GM19452 (cell line): Measurements from ENCODE around the gene METTL16.

Experiments used
- ATAC-seq: cut with Tn5 transposase; IDR thresholded peaks from one replicate; pipeline ENCODE4 v1.9.1; 2021; ENCODE audit not compliant: unreplicated experiment

Gene METTL16

GRCh38 chr17:2397247-2398171, 114.2 kb downstream of the METTL16 start:
- no peak for ATAC-seq

DNA sequence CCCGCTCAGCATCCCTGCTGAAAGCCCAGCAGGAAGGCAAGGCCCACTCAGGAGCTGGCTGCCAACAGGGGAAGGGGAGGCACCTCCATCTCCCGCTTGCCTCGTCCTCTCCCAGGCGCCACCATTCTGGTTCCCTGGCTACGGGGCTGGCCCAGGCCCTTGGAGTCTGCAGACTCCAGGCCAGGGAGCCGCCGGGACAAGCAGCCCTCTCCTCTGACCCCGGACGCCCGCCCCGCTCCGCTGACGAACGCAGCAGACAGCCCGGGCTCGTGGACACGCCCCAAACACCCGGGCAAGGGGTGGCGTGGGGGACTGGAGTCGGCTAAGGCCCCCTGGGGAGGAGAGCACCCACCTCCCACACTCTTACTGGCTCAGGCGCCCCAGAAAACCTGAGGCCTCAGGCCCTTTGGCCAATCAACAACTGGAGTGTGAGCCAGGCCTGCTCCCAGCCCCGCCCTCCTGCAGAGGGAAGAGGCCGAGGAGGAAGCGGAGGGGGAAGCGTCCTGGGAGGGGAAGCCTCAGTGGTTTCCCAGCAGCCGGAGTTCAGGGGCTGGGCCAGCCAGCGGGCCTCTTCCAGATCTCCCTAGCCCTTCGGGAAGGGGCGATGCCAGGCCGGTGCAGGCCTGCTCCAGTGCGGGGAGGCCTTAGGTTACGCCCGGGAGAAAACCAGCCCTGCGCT, 115.0 kb downstream of the METTL16 start:
- no peak for ATAC-seq

DNA sequence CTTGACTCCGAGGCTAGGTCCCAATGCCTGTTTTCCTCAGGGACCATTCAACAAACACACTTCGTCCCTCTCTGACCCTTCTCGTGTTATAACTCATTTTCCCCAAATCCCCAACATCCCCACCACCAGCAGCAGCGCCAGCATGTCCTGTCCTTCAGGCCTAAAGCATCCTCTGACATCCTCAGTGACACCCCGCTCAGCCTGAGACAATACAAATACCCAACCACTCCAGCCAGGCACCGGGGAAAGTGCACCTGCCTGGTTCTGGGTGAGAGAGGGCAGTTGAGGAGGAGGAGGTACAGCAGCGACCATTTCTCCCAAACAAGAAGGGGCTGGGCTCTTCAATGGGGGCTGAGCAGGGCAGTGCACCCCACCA, 115.5 kb downstream of the METTL16 start:
- ATAC-seq = no peak

GRCh38 chr17:2395258-2396181, 116.2 kb downstream of the METTL16 start:
- no peak for ATAC-seq

- no peak for ATAC-seq
Measured at GRCh38 chr17:2394775-2395201, 116.9 kb downstream of the METTL16 start.

DNA sequence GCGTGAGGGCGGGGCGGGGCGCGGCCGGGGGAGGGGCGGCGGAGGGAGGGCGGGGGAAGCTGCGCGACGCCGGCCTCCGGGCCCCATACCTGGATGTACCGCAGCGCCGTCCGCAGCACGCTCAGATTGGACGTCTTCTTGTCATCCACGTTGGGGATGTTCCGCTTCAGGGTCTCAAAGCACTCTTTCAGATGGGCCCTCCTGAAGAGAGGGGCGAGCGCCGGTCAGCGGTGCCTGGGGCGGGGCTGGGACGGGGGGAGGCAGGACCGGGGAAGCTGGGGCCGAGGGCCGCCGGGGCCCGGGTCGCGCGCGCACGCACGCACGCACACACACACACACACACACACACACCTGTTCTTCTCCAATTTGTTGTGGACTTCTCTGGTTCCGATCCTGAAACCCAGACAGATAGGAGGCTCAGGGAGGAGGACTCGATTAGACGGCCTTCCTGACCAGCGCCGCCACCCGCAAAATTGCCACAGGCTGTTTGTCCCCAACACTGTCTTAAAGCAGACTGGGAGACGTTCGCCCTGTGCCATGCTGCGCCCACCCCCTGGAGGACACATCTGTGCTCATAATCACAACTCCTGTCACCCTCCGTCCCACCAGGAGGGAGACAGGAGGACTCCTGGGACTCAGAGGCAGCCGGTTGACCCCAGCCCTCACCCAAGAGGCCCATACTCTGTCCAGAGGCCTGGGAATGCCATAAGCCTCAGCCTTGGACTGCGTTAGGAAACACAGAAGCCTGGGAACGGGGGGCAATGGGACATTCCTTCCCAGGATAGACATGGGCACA, 117.5 kb downstream of the METTL16 start:
- ATAC-seq = no peak

- ATAC-seq = peak; percentile 40
Measured at GRCh38 chr17:2393174-2393953, 118.3 kb downstream of the METTL16 start.

- peak; percentile 62 for ATAC-seq
Measured at GRCh38 chr17:2392252-2393173, 119.2 kb downstream of the METTL16 start.

GRCh38 chr17:2391597-2392251, 120.0 kb downstream of the METTL16 start:
- ATAC-seq = no peak

- no peak for ATAC-seq
Measured at GRCh38 chr17:2390199-2390836, 121.4 kb downstream of the METTL16 start.

DNA sequence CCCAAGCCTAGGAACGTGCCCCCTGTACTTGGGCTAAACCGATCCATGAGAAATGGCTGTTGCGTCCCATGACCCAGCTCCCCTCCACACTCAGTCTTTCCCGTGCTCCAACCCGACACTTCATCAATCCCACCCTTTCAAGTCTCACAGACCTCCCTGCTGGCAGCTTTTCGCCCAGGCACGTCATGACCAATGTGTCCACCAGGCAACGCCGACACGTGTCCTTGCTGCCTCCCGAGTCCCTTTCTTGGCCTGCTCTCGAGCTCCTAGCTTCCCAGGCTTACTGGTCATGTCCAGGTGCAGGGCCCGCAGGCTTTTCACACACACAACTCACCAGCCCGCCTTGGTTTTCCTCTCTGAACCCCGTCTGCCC, 123.0 kb downstream of the METTL16 start:
- ATAC-seq = no peak

- no peak for ATAC-seq
Measured at GRCh38 chr17:2388020-2388682, 123.5 kb downstream of the METTL16 start.

DNA sequence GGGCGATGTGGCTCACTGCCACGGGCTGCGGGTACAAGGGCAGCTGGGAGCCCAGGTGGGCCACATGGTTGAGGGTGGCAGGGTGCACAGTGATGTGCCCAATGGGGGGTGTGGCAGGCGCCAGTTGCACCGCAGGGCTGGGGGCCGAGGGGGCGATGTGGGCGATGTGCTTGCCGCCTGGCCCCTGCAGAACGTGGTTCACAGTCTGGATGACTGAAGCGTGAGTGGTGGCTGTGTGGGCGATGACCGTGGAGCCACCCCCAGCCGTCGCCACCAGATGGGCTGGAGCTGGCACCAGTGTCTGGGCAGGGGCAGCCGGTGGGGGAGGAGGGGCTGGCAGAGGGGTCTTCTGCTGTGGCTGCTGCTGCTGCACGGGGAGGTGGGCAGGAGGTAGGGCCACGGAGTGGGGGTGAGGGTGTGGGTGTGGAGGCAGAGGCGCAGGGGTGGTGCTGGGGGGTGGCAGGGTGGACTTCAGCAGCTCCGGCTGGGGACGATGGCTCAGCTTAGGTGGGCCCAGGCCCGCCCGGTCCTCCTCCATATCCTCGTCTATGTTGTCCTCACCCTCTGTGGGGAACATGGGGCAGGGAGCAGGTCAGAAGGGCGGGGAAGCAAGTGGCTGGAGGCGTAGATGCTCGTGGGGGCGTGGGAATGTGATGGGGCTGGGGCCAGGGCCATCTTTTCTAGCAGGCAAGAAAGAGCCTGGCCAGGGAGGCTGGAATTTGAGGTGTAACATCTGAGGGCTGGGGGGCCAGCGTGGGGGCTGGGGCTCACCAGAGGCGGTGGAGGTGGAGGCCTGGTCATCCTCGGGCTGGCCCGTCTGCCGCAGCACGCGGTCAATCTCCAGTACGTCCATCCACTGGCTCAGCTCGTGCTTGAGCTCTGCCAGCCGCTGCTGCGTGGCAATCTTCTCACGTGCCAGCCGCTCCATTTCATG, 124.3 kb downstream of the METTL16 start:
- no peak for ATAC-seq

GRCh38 chr17:2386400-2387085, 125.1 kb downstream of the METTL16 start:
- no peak for ATAC-seq
